ENCODE data around the gene ACSF2.
"Not testable (repeated sequence)": the region's sequence is repeated elsewhere in the genome, so short reads cannot be mapped to it uniquely, and the experiment has no call there.

The ACSF2 gene

DNA sequence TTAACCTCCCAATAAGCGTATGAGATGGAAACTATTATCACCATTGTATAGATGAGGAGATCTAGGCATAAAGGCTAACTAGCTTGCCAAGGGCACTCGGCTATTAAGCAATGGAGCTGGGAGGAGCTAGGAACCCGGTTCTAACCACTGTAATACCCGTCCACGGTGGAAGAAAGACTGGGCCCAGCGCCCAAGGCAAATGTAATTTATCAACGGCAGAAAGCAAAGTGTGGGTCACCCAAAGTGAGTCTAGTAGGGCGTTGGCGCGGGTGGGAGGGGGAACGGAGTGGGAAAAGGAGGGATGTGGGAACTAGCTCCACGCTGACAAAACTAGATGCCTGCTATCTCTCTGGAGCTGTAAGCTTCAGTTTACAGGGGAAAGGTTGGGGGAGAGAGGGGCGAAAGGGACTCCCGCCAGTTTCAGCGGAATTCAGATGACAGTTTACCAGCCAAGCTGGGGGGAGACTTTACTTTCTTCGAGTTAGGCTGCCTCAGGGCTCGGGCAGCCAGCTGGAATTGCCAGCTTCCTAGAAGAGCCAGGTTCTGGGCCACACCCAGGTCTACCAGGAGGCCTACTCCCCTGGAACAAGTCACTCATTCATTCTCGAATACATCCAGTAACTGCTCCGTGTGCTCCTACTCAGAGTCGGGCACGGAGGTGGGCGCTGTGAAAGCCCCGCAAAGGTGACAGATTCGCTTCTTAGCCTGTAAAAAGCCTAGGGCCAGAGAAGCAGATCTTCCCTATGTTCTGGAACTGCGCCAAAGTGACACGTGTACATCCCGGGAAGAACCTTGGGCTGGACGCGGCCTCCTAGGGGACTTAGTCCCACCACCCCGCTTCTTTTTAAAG lies 29.5 kb upstream of the ACSF2 start:
- TF ChIP-seq, protein P1, sequence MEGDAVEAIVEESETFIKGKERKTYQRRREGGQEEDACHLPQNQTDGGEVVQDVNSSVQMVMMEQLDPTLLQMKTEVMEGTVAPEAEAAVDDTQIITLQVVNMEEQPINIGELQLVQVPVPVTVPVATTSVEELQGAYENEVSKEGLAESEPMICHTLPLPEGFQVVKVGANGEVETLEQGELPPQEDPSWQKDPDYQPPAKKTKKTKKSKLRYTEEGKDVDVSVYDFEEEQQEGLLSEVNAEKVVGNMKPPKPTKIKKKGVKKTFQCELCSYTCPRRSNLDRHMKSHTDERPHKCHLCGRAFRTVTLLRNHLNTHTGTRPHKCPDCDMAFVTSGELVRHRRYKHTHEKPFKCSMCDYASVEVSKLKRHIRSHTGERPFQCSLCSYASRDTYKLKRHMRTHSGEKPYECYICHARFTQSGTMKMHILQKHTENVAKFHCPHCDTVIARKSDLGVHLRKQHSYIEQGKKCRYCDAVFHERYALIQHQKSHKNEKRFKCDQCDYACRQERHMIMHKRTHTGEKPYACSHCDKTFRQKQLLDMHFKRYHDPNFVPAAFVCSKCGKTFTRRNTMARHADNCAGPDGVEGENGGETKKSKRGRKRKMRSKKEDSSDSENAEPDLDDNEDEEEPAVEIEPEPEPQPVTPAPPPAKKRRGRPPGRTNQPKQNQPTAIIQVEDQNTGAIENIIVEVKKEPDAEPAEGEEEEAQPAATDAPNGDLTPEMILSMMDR (IDR thresholded peaks at IDR 0.05; ENCODE audit: low read depth, low read length): no peak
- peak; percentile 73 to 76 for DNase-seq (ENCODE audit: low read depth in 2 of 2)
- peak overlapping the region; percentile 99 to 100 for H3K4me3 ChIP-seq (replicated peaks in 1 of 2; ENCODE audit: low read depth in 2 of 2, low read length in 2 of 2)

DNA sequence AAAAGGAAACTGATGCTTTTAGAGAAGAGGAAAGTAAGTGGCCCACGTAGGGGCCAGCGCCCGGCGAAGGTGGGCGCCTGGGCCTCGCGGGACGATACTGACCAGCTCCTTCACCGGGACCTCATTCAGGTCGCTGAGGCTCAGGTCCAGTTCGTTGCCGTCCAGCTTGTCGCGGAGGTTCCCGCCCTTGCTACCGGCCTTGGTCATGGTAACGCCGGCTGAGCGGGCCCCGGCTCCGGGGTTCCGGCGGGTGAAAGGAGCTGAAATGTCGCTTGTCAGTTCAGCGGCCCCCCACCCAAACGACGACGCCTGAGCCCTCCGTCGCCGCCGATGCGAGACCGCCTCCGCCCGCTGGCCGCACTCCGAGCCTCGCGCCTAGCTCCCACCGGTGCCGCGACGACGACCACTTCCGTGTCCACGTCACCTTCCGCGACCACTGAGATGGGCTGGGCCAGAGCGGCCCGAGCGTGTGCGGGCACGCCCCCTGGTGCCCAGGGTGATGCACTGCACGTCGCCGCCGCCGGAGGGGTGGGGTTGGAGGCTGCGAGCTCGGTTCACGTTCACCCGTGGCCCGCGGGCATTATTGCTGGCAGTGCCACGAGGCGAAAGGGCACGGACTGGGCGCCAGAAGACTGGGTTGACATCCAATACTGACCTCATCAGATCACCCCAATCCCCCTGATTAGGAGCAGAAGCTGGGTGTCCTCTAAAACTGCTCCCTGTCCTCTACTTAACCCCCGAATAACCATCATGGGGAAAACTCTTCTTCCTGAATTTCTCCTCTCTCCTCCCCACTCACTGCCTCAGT lies 28.7 kb upstream of the ACSF2 start, which contains the start of gene LRRC59:
LRRC59 (minus strand) TSS at position 413 of the 808 bp plus-strand sequence; CDS start at position 207, 206 bp downstream.
- TF ChIP-seq, protein P1 (IDR thresholded peaks at IDR 0.05; ENCODE audit: low read depth, low read length): peak; percentile 90
- H3K4me3 ChIP-seq (replicated peaks in 1 of 2; ENCODE audit: low read depth in 2 of 2, low read length in 2 of 2): peak within 1 kb of the TSS; percentile 99 to 100
- peak; percentile 85 to 86 for DNase-seq (ENCODE audit: low read depth in 2 of 2)

DNA sequence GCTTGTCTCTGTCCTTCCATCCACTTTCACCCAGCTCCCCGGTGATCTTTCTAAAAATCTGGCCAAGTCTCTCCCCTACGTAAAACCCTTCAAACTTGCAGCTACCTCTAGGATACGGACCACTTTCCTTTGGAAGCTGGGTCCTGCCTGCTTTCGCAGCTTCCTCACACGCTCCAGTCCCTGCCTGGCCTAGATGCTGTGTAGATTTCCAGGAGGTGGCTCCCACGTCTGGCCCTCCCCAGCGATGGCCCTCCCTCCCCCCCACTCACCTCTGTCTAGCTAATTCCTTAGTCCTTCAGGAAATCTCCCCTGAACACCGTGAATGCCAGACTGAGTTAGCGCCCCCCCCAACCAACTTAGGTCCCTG lies 28.1 kb upstream of the ACSF2 start:
- peak overlapping the region in 1 of 2 donors; percentile 100 for H3K4me3 ChIP-seq (replicated peaks in 1 of 2; ENCODE audit: low read depth in 2 of 2, low read length in 2 of 2)
- TF ChIP-seq, protein P1 (IDR thresholded peaks at IDR 0.05; ENCODE audit: low read depth, low read length): no peak
- DNase-seq (ENCODE audit: low read depth in 2 of 2): no peak

DNA sequence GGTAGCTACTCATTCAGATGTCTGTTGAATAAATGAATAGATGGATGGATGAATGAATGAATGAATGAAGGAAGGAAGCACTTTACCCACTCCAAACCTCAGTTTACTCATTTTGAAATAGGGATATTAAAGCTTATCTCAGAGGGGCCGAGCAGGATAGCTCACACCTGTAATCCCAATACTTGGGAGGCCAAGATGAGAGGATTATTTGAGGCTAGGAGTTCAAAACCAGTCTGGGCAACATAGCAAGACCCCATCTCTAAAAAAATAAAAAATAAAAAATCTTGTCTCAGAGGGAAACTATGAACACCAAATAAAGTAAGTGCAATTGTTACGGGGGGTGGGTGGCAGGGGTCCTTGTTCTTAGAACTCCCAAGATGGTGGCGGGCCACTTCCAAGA lies 27.3 kb upstream of the ACSF2 start:
- H3K4me3 ChIP-seq (replicated peaks in 1 of 2; ENCODE audit: low read depth in 2 of 2, low read length in 2 of 2); DNase-seq (ENCODE audit: low read depth in 2 of 2): not testable (repeated sequence)

DNA sequence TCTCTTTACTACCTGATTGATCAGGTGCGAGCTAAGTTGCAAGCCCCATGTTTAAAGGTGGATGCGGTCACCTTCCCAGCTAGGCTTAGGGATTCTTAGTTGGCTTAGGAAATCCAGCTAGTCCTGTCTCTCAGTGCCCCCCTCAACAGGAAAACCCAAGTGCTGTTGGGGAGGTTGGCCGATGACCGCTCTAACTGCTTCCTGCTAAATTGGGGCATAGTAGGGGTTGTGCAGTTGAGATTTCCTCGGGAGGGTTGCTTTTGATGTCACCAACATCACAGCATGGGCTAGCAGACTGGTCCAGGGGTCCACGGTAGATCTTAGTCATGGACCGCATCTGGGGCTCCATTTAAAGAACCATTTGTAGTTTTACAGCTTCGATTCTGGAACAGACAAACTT lies 26.4 kb upstream of the ACSF2 start:
- DNase-seq (ENCODE audit: low read depth in 2 of 2); H3K4me3 ChIP-seq (replicated peaks in 1 of 2; ENCODE audit: low read depth in 2 of 2, low read length in 2 of 2): not testable (repeated sequence)

DNA sequence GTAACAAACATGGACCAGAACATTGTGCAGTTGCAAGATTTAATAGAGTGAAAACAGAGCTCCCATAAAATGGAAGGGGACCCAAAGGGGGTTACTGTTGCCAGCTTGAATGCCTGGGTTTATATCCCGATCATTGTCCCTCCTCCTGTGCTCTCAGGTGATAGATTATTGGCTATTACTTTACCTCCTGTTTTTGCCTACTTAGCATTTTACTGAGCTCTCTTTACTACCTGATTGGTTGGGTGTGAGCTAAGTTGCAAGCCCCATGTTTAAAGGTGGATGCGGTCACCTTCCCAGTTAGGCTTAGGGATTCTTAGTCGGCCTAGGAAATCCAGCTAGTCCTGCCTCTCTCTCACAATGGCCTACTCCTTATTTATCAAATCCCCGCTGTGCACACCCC lies 20.7 kb upstream of the ACSF2 start:
- H3K4me3 ChIP-seq (replicated peaks in 1 of 2; ENCODE audit: low read depth in 2 of 2, low read length in 2 of 2): not testable (repeated sequence)

DNA sequence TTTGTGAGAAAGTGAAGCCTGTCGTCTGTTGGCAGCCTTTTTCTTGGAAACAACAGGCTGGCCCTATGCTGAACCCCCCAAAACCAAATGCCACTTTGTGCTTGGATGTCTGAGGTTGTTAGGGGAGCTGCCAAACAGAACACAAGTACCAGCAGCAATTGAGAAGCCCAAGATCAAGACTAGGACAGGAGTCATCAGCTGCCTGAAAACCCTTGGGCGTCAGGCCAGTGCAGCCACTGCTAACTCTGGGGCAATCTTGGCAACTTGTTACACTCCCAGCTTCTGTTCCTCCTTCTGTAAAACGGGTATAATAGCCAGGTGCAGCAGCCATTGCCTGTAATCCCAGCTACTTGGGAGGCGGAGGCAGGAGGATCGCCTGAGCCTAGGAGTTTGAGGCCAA lies 19.4 kb upstream of the ACSF2 start:
- TF ChIP-seq, protein P1 (IDR thresholded peaks at IDR 0.05; ENCODE audit: low read depth, low read length): no peak
- DNase-seq (ENCODE audit: low read depth in 2 of 2): no peak
- no peak overlapping the region for H3K4me3 ChIP-seq (replicated peaks in 1 of 2; ENCODE audit: low read depth in 2 of 2, low read length in 2 of 2)

More for the DNA sequence above, 20.7 kb upstream of the ACSF2 start:
- DNase-seq (ENCODE audit: low read depth in 2 of 2): not testable (repeated sequence)

DNA sequence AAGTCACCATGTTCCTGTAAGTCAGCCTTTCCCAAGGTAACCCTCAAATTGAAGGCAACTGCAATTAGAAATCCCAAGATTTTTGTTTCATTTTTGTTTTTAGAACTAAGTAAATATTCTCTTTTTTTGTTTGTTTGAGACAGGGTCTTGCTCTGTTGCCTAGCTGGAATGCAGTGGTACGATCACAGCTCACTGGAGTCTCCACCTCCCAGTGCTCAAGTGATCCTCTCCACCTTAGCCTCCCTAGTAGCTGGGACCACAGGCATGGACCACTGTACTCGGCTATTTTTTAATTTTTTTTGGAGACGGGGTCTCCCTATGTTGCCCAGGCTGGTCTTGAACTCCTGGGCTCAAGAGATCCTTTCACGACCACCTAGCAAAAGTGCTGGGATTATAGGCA lies 18.1 kb upstream of the ACSF2 start:
- no peak overlapping the region for H3K4me3 ChIP-seq (replicated peaks in 1 of 2; ENCODE audit: low read depth in 2 of 2, low read length in 2 of 2)
- no peak for DNase-seq (ENCODE audit: low read depth in 2 of 2)
- TF ChIP-seq, protein P1 (IDR thresholded peaks at IDR 0.05; ENCODE audit: low read depth, low read length): no peak

Data from cardiac fibroblast (primary cell).